Measurements from ENCODE around the gene SLC4A2. TPM values are rescaled to one million over a fixed set of nuclear protein-coding genes. Genes with fewer than 3 reads are reported as not detected.
A peak's percentile ranks its signal among the peaks of the same experiment; 100 is the strongest.

SLC4A2 gene
- total RNA-seq, 2 donors from 2014 or later = 265 to 284 TPM

- H3K9me3 Mint-ChIP-seq = no peaks in the 10 kb centered on the region
These were observed 16.2 kb downstream of the SLC4A2 start for GRCh38 chr7:151075662-151075971.

GRCh38 chr7:151075978-151076426 lies 16.6 kb downstream of the SLC4A2 start:
- no peak overlapping the region for H3K4me3 Mint-ChIP-seq
- peak overlapping the region; percentile 17 for H3K27ac Mint-ChIP-seq
- no peaks in the 10 kb centered on the region for H3K9me3 Mint-ChIP-seq
- DNase-seq = no peak
- Histone ChIP-seq H3K9ac (ENCODE audit: extremely low read depth, low read length, poor library complexity, severe bottlenecking) (no peak overlapping the region), H3K9me3 (ENCODE audit: control insufficient read depth, low read length) (no peaks in the 10 kb centered on the region), H3K36me3 (ENCODE audit: control insufficient read depth, insufficient read depth, low read length) (peaks cover 21% of the 10 kb centered on the region), H3K4me3 (ENCODE audit: low read length) (no peak overlapping the region), H3K27ac (ENCODE audit: low read depth, low read length) (no peak overlapping the region), H3K27me3 (ENCODE audit: control insufficient read depth, insufficient read depth, low read length, poor library complexity, severe bottlenecking) (no peaks in the 10 kb centered on the region), H3K4me1 (ENCODE audit: control insufficient read depth, insufficient read depth, low read length) (peaks cover 15% of the 10 kb centered on the region)
- H3K27me3 Mint-ChIP-seq (ENCODE audit: insufficient read depth) = no peaks in the 10 kb centered on the region
- peaks cover 25% of the 10 kb centered on the region for H3K4me1 Mint-ChIP-seq
- peaks cover 35% of the 10 kb centered on the region for H3K36me3 Mint-ChIP-seq (ENCODE audit: low read depth)
- TF ChIP-seq CTCF (conservative IDR thresholded peaks at IDR 0.05) = no peak
- 86 to 89% methylated on average over 12 to 22 of the region's 22 CpGs for WGBS, 2 experiments (ENCODE audit: insufficient coverage in 1 of 2, insufficient read length in 1 of 2)

More at GRCh38 chr7:151075662-151075971, 16.2 kb downstream of the SLC4A2 start:
- Histone ChIP-seq H3K9me3 (ENCODE audit: control insufficient read depth, low read length) (no peaks in the 10 kb centered on the region), H3K4me1 (ENCODE audit: control insufficient read depth, insufficient read depth, low read length) (peaks cover 15% of the 10 kb centered on the region), H3K9ac (ENCODE audit: extremely low read depth, low read length, poor library complexity, severe bottlenecking) (no peak overlapping the region), H3K27me3 (ENCODE audit: control insufficient read depth, insufficient read depth, low read length, poor library complexity, severe bottlenecking) (no peaks in the 10 kb centered on the region), H3K4me3 (ENCODE audit: low read length) (no peak overlapping the region), H3K36me3 (ENCODE audit: control insufficient read depth, insufficient read depth, low read length) (peaks cover 25% of the 10 kb centered on the region), H3K27ac (ENCODE audit: low read depth, low read length) (no peak overlapping the region)
- peaks cover 25% of the 10 kb centered on the region for H3K4me1 Mint-ChIP-seq
- no peak overlapping the region for H3K27ac Mint-ChIP-seq
- H3K36me3 Mint-ChIP-seq (ENCODE audit: low read depth) = peaks cover 39% of the 10 kb centered on the region
- H3K27me3 Mint-ChIP-seq (ENCODE audit: insufficient read depth) = no peaks in the 10 kb centered on the region
- TF ChIP-seq CTCF (conservative IDR thresholded peaks at IDR 0.05) = no peak
- 92 to 94% methylated on average over 5 to 7 of the region's 7 CpGs for WGBS, 2 experiments (ENCODE audit: insufficient coverage in 1 of 2, insufficient read length in 1 of 2)
- no peak overlapping the region for H3K4me3 Mint-ChIP-seq
- no peak for DNase-seq

GRCh38 chr7:151076863-151077704 lies 17.7 kb downstream of the SLC4A2 start:
- H3K36me3 Mint-ChIP-seq (ENCODE audit: low read depth) = peaks cover 28% of the 10 kb centered on the region
- no peak overlapping the region for H3K4me3 ChIP-seq (ENCODE audit: low read length)
- H3K4me1 ChIP-seq (ENCODE audit: control insufficient read depth, insufficient read depth, low read length) = peaks cover 20% of the 10 kb centered on the region
- no peaks in the 10 kb centered on the region for H3K27me3 ChIP-seq (ENCODE audit: control insufficient read depth, insufficient read depth, low read length, poor library complexity, severe bottlenecking)
- H3K9ac ChIP-seq (ENCODE audit: extremely low read depth, low read length, poor library complexity, severe bottlenecking) = no peak overlapping the region
- H3K4me1 Mint-ChIP-seq = peaks cover 27% of the 10 kb centered on the region
- H3K4me3 Mint-ChIP-seq = no peak overlapping the region
- H3K27ac ChIP-seq (ENCODE audit: low read depth, low read length) = no peak overlapping the region
- WGBS, 2 experiments (ENCODE audit: insufficient coverage in 1 of 2, insufficient read length in 1 of 2) = 89 to 90% methylated on average over 19 to 33 of the region's 33 CpGs
- TF ChIP-seq CTCF (conservative IDR thresholded peaks at IDR 0.05) = peak; percentile 71
- no peaks in the 10 kb centered on the region for H3K9me3 Mint-ChIP-seq
- no peaks in the 10 kb centered on the region for H3K9me3 ChIP-seq (ENCODE audit: control insufficient read depth, low read length)
- H3K36me3 ChIP-seq (ENCODE audit: control insufficient read depth, insufficient read depth, low read length) = peaks cover 20% of the 10 kb centered on the region
- peak overlapping the region; percentile 30 for H3K27ac Mint-ChIP-seq
- peak; percentile 93 for DNase-seq
- no peaks in the 10 kb centered on the region for H3K27me3 Mint-ChIP-seq (ENCODE audit: insufficient read depth)
